ENCODE results near the gene SAMSN1. TPM values are rescaled to one million over a fixed set of nuclear protein-coding genes. Genes with fewer than 3 reads are reported as not detected.
"Not testable (repeated sequence)": the region's sequence is repeated elsewhere in the genome, so short reads cannot be mapped to it uniquely, and the experiment has no call there.

SAMSN1 gene
- total and polyA plus RNA-seq, 4 donors: 1.2 to 16.1 (median 14.4) TPM

DNA sequence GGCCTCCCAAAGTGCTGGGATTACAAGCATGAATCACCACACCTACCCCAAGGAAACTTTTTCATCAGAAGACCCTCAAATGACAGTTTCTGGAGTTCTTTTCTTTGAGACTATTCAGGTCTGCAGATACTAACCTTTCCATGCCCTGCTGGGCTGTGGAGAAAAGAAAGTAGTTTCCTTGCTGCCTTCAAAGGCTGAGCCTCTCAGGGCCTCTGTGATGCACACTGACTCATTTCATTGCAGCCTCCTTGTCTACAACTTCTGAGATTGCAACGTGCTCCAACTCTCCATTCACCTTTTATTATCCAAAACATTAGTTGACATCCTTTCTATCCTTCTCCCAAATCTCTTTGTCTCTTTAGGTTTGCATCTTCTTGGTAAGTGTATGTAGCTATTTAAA lies 8.8 kb upstream of the SAMSN1 start:
- DNase-seq (no peak), ATAC-seq (ENCODE audit: low FRiP score) (no peak)
- Histone ChIP-seq H3K4me1 (ENCODE audit: control insufficient read depth in 1 of 2, insufficient read depth in 2 of 2, low read length in 2 of 2) (no peaks in the 10 kb centered on the region), H3K9me3 (ENCODE audit: control insufficient read depth, low read length) (no peaks in the 10 kb centered on the region), H3K4me3 (ENCODE audit: low read length in 2 of 2) (no peak overlapping the region), H3K27me3 (ENCODE audit: control insufficient read depth in 1 of 2, insufficient read depth in 2 of 2, low read length in 1 of 2) (no peaks in the 10 kb centered on the region), H3K27ac (ENCODE audit: low read depth in 1 of 2, low read length in 2 of 2) (no peak overlapping the region), H3K36me3 (ENCODE audit: control insufficient read depth in 1 of 2, insufficient read depth in 2 of 2, low read length in 1 of 2) (no peaks in the 10 kb centered on the region)
- 50 to 54% methylated on average over 1 of the region's 1 CpG for WGBS, 2 donors
- intact Hi-C loops (cut with DNase I): no loop called here

DNA sequence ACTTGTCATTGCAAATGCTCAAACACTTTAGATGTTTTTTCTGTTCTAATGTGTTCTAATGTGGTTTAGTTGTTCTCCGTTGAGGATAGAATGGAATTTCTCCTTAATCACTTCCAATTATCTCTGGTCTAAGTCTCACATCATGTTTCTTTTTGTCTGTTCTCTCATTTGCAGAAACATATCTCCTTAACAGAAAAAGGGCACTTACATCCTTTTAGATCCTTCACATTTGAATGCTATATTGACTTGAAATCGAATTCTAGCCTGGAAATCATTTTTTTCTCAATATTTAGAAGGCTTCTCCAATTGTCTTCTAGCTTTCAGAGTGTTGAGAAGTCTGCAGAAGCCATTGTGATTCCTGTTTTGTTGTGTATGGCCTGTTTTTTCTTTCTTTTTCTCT lies 7.3 kb upstream of the SAMSN1 start:
- Histone ChIP-seq H3K4me3 (ENCODE audit: low read length in 2 of 2) (no peak overlapping the region), H3K27ac (ENCODE audit: low read depth in 1 of 2, low read length in 2 of 2) (no peak overlapping the region), H3K9me3 (ENCODE audit: control insufficient read depth, low read length) (no peaks in the 10 kb centered on the region), H3K4me1 (ENCODE audit: control insufficient read depth in 1 of 2, insufficient read depth in 2 of 2, low read length in 2 of 2) (no peaks in the 10 kb centered on the region), H3K36me3 (ENCODE audit: control insufficient read depth in 1 of 2, insufficient read depth in 2 of 2, low read length in 1 of 2) (no peaks in the 10 kb centered on the region), H3K27me3 (ENCODE audit: control insufficient read depth in 1 of 2, insufficient read depth in 2 of 2, low read length in 1 of 2) (no peaks in the 10 kb centered on the region)
- ATAC-seq (ENCODE audit: low FRiP score) (no peak), DNase-seq (no peak)
- WGBS, 2 donors: 70 to 88% methylated on average over 2 of the region's 2 CpGs
- intact Hi-C loops (cut with DNase I): no loop called here

DNA sequence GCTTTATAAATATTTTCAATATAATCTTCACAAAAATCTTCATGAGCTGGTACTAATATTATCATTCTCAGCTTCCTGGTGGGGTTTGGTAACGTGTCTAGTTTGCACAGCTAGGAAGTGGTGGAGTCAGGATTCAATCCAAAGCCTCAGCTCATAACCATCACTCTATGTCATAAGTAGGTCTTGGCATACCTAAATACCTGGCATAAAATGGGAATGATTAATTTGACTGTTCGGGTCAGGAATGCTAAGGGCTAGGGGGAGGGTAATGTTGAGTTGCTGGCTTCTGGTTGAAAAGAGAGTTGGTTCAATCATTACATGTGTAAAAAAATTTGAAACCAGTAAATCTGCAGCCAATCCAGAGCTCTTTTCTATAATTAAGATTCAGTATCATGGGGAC lies 5.6 kb upstream of the SAMSN1 start:
- Histone ChIP-seq H3K27ac (ENCODE audit: low read depth in 1 of 2, low read length in 2 of 2) (no peak overlapping the region), H3K4me1 (ENCODE audit: control insufficient read depth in 1 of 2, insufficient read depth in 2 of 2, low read length in 2 of 2) (no peaks in the 10 kb centered on the region), H3K4me3 (ENCODE audit: low read length in 2 of 2) (no peak overlapping the region), H3K27me3 (ENCODE audit: control insufficient read depth in 1 of 2, insufficient read depth in 2 of 2, low read length in 1 of 2) (no peaks in the 10 kb centered on the region), H3K9me3 (ENCODE audit: control insufficient read depth, low read length) (no peaks in the 10 kb centered on the region), H3K36me3 (ENCODE audit: control insufficient read depth in 1 of 2, insufficient read depth in 2 of 2, low read length in 1 of 2) (no peaks in the 10 kb centered on the region)
- 30 to 32% methylated on average over 2 of the region's 2 CpGs for WGBS, 2 donors
- DNase-seq: no peak
- ATAC-seq (ENCODE audit: low FRiP score): no peak
- intact Hi-C loops (cut with DNase I): no loop called here

DNA sequence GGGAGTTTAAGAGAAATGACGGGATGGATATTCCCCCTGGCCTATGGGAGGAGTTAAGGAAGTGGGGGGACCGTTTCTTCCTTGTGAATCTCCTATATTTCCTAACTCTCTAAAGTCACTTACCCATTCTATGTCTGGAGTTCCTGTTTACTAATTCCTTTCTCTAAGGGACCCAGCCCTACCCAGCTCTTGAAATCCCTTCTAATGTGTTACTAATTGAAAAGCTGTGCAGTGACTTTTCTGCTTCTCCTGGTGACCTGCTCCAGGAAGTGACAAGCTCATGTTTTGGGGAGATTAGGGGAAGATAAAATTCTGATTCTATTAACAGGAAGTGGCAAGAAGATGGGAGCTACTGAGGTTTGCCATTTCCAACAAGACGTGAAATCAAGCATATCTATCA lies 4.0 kb upstream of the SAMSN1 start:
- Histone ChIP-seq H3K27me3 (ENCODE audit: control insufficient read depth in 1 of 2, insufficient read depth in 2 of 2, low read length in 1 of 2) (no peaks in the 10 kb centered on the region), H3K4me3 (ENCODE audit: low read length in 2 of 2) (no peak overlapping the region), H3K4me1 (ENCODE audit: control insufficient read depth in 1 of 2, insufficient read depth in 2 of 2, low read length in 2 of 2) (no peaks in the 10 kb centered on the region), H3K9me3 (ENCODE audit: control insufficient read depth, low read length) (no peaks in the 10 kb centered on the region), H3K27ac (ENCODE audit: low read depth in 1 of 2, low read length in 2 of 2) (no peak overlapping the region), H3K36me3 (ENCODE audit: control insufficient read depth in 1 of 2, insufficient read depth in 2 of 2, low read length in 1 of 2) (no peaks in the 10 kb centered on the region)
- 69 to 73% methylated on average over 3 of the region's 3 CpGs for WGBS, 2 donors
- DNase-seq (no peak), ATAC-seq (ENCODE audit: low FRiP score) (no peak)
- intact Hi-C loops (cut with DNase I): no loop called here

DNA sequence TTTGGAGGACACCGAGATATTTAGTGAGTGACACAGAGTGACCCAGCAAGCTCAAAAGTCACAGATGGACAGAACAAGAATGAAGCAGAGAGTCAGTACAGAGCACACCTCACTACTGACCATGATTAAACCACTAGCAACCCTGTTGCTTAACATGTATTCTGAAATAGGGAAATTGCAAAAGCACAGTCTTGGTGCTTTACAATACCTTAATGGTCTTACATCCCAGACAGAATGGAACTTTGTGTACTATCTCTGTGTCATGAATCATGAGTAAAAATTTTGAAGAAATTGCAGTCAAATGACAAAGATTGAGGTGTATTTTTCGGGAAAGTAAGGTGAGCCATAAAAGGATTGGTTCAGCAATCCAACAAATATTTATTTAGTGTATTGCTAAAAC lies 2.7 kb upstream of the SAMSN1 start:
- DNase-seq (no peak), ATAC-seq (ENCODE audit: low FRiP score) (no peak)
- Histone ChIP-seq H3K4me1 (ENCODE audit: control insufficient read depth in 1 of 2, insufficient read depth in 2 of 2, low read length in 2 of 2) (no peaks in the 10 kb centered on the region), H3K27me3 (ENCODE audit: control insufficient read depth in 1 of 2, insufficient read depth in 2 of 2, low read length in 1 of 2) (no peaks in the 10 kb centered on the region), H3K27ac (ENCODE audit: low read depth in 1 of 2, low read length in 2 of 2) (no peak overlapping the region), H3K4me3 (ENCODE audit: low read length in 2 of 2) (no peak overlapping the region), H3K36me3 (ENCODE audit: control insufficient read depth in 1 of 2, insufficient read depth in 2 of 2, low read length in 1 of 2) (no peaks in the 10 kb centered on the region), H3K9me3 (ENCODE audit: control insufficient read depth, low read length) (no peaks in the 10 kb centered on the region)
- intact Hi-C loops (cut with DNase I): loop anchor here in 1 of 2 donors (10.0 kb wide), 1 partner anchor 64 kb away; no protein-coding TSS in a partner anchor
- 59 to 62% methylated on average over 2 of the region's 2 CpGs for WGBS, 2 donors

DNA sequence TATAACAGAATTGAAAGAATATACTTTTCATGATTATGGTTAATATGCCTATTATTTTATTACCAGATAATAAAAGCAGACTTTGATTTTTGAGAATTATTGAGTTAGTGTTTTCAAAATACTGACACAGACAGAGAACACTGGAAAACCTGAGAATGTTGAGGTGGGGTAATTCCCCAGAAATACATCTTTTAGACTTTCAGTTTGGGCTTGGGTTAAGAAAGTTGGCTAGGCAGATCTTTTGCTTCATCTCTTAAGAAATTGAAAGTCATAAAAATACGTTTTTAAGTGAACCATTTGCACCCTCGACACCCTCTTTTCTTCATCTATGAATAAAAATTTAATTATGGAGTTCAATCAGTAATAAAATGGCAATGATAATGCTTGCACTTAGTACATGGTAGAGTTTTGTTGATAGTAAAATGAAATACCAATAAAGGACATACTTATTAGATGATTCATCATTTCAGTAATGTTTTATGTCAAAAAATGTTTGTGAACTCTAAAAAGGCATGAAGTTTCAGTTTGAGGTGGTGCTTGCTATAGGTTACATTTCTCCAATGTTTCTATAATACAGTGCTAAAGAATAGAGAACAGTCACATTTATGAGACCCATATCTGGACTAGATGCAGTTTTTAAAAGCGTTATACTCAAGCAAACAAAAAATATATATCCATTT lies 1.9 kb upstream of the SAMSN1 start:
- Histone ChIP-seq H3K4me3 (ENCODE audit: low read length in 2 of 2) (no peak overlapping the region), H3K27me3 (ENCODE audit: control insufficient read depth in 1 of 2, insufficient read depth in 2 of 2, low read length in 1 of 2) (no peaks in the 10 kb centered on the region), H3K4me1 (ENCODE audit: control insufficient read depth in 1 of 2, insufficient read depth in 2 of 2, low read length in 2 of 2) (no peaks in the 10 kb centered on the region), H3K9me3 (ENCODE audit: control insufficient read depth, low read length) (no peaks in the 10 kb centered on the region), H3K27ac (ENCODE audit: low read depth in 1 of 2, low read length in 2 of 2) (no peak overlapping the region), H3K36me3 (ENCODE audit: control insufficient read depth in 1 of 2, insufficient read depth in 2 of 2, low read length in 1 of 2) (no peaks in the 10 kb centered on the region)
- ATAC-seq (ENCODE audit: low FRiP score) (no peak), DNase-seq (no peak)
- 55 to 62% methylated on average over 3 of the region's 3 CpGs for WGBS, 2 donors
- intact Hi-C loops (cut with DNase I): loop anchor here in 1 of 2 donors (10.0 kb wide), 1 partner anchor 63 kb away; no protein-coding TSS in a partner anchor

DNA sequence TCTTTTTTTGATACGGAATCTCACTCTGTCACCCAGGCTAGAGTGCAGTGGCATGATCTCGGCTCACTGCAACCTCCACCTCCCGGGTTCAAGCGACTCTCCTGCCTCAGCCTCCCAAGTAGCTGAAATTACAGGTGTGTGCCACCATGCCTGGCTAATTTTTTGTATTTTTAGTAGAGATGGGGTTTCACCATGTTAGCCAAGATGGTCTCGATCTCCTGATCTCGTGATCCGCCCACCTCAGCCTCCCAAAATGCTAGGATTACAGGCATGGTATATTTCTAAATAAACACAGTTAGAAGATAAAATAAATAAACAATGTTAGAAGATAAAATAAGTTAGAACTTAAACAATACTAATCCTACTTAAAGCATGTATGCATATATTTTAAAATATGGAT lies 604 bp upstream of the SAMSN1 start:
- ATAC-seq (ENCODE audit: low FRiP score); H3K27me3 ChIP-seq (ENCODE audit: control insufficient read depth in 1 of 2, insufficient read depth in 2 of 2, low read length in 1 of 2); H3K4me1 ChIP-seq (ENCODE audit: control insufficient read depth in 1 of 2, insufficient read depth in 2 of 2, low read length in 2 of 2); H3K4me3 ChIP-seq (ENCODE audit: low read length in 2 of 2); H3K9me3 ChIP-seq (ENCODE audit: control insufficient read depth, low read length); H3K27ac ChIP-seq (ENCODE audit: low read depth in 1 of 2, low read length in 2 of 2); DNase-seq; H3K36me3 ChIP-seq (ENCODE audit: control insufficient read depth in 1 of 2, insufficient read depth in 2 of 2, low read length in 1 of 2): not testable (repeated sequence)
- 90 to 92% methylated on average over 7 of the region's 7 CpGs for WGBS, 2 donors
- intact Hi-C loops (cut with DNase I): loop anchor here in 1 of 2 donors (10.0 kb wide), 1 partner anchor 62 kb away; no protein-coding TSS in a partner anchor

DNA sequence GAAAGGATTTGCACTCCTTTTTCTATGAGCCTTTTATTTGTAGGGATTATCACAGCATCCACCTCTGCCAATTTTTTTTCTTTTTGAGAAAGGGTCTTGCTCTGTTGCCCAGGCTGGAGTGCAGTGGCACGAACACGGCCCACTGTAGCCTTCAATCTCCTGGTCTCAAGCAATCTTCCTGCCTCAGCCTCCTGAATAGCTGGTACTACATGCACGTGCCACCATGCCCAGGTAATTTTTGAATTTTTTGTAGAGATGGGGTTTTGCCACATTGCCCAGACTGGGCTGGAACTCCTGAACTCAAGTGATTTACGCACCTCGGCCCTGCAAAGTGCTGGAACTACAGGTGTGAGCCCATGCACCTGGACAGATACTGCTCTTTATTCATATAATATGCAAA lies 2.1 kb downstream of the SAMSN1 start:
- ATAC-seq (ENCODE audit: low FRiP score) (no peak), DNase-seq (no peak)
- Histone ChIP-seq H3K36me3 (ENCODE audit: control insufficient read depth in 1 of 2, insufficient read depth in 2 of 2, low read length in 1 of 2) (no peaks in the 10 kb centered on the region), H3K4me1 (ENCODE audit: control insufficient read depth in 1 of 2, insufficient read depth in 2 of 2, low read length in 2 of 2) (no peaks in the 10 kb centered on the region), H3K27me3 (ENCODE audit: control insufficient read depth in 1 of 2, insufficient read depth in 2 of 2, low read length in 1 of 2) (no peaks in the 10 kb centered on the region), H3K9me3 (ENCODE audit: control insufficient read depth, low read length) (no peaks in the 10 kb centered on the region), H3K4me3 (ENCODE audit: low read length in 2 of 2) (no peak overlapping the region), H3K27ac (ENCODE audit: low read depth in 1 of 2, low read length in 2 of 2) (no peak overlapping the region)
- intact Hi-C loops (cut with DNase I): loop anchor here in 1 of 2 donors (10.0 kb wide), 1 partner anchor 59 kb away; no protein-coding TSS in a partner anchor
- 83% methylated on average over 5 of the region's 5 CpGs for WGBS, 2 donors

DNA sequence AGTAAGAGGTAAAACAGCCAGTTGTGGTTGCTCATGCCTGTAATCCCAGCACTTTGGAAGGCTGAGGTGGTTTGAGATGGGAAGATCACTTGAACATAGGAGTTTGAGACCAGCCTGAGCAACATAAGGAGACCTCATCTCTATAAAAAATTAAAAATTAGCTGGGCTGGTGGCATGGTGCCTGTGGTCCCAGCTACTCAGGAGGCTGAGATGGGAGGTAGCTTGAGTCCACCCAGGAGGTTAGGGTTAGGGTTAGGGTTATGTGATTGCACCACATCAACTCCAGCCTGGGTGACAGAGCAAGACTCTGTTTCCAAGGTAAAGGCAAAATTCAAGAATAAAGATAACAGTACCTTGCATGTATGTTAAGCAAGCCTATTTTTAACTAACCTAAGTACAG lies 3.5 kb downstream of the SAMSN1 start:
- Histone ChIP-seq H3K27me3 (ENCODE audit: control insufficient read depth in 1 of 2, insufficient read depth in 2 of 2, low read length in 1 of 2) (no peaks in the 10 kb centered on the region), H3K4me1 (ENCODE audit: control insufficient read depth in 1 of 2, insufficient read depth in 2 of 2, low read length in 2 of 2) (no peaks in the 10 kb centered on the region), H3K4me3 (ENCODE audit: low read length in 2 of 2) (no peak overlapping the region), H3K9me3 (ENCODE audit: control insufficient read depth, low read length) (no peaks in the 10 kb centered on the region), H3K27ac (ENCODE audit: low read depth in 1 of 2, low read length in 2 of 2) (no peak overlapping the region), H3K36me3 (ENCODE audit: control insufficient read depth in 1 of 2, insufficient read depth in 2 of 2, low read length in 1 of 2) (no peaks in the 10 kb centered on the region)
- intact Hi-C loops (cut with DNase I): loop anchor here in 1 of 2 donors (10.0 kb wide), 1 partner anchor 58 kb away; no protein-coding TSS in a partner anchor
- DNase-seq (no peak), ATAC-seq (ENCODE audit: low FRiP score) (no peak)
